ENCODE data around the gene FSTL1.
A peak's percentile ranks its signal among the peaks of the same experiment; 100 is the strongest.

FSTL1 gene, protein sequence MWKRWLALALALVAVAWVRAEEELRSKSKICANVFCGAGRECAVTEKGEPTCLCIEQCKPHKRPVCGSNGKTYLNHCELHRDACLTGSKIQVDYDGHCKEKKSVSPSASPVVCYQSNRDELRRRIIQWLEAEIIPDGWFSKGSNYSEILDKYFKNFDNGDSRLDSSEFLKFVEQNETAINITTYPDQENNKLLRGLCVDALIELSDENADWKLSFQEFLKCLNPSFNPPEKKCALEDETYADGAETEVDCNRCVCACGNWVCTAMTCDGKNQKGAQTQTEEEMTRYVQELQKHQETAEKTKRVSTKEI

DNA sequence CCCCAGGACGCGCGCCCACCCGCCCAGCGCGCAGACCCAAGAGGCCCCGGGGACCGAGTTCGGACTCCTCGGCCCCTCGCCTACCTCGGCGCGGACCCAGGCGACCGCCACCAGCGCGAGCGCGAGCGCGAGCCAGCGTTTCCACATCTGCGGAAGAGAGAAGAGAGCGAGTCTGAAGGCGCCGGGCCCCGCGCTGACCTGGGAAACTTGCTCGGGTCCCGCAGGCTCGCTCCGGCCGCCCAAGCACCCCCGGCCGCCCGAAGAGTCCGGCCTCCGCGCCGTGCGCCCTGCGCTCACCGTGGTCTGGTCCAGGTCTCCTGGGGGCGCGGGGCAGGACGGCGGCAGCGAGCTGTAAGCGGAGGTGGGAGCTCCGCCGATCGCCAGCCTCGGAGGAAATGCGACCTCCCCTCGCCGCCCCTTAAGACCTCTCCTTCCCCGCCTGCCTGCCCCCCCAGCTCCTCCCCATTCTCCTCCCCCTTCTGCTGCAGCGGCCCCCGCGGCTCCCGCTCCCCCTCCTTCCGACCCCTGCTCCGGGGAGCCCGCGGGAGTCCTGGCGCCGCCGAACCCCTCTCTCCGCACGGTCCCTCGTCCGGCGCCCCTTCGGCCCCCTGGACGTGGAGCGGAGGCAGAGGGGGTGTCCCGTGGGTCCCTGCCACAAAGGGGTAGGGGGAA is at the start of gene FSTL1:
Gene FSTL1, minus strand, starts transcription at position 393 of the 672 bp plus-strand sequence. Its CDS starts 246 bp downstream, at position 147.
- peak within 1 kb of the TSS; percentile 32 to 44 for H3K9ac ChIP-seq (ENCODE audit: low read depth in 1 of 2, low read length in 2 of 2)
- H3K36me3 ChIP-seq (ENCODE audit: control insufficient read depth in 1 of 2, insufficient read depth in 2 of 2, low read length in 2 of 2), result no peaks in the 10 kb centered on the region
- H3K4me1 ChIP-seq (ENCODE audit: control insufficient read depth in 1 of 2, insufficient read depth in 2 of 2, low read length in 2 of 2), result no peaks in the 10 kb centered on the region
- peaks cover 35 to 43% of the 10 kb centered on the region in 2 donors for H3K27me3 ChIP-seq (ENCODE audit: control insufficient read depth in 1 of 2, insufficient read depth in 2 of 2, low read length in 2 of 2)
- H3K9me3 ChIP-seq (ENCODE audit: control insufficient read depth in 1 of 2, low read length in 2 of 2), result no peaks in the 10 kb centered on the region
- peak within 1 kb of the TSS; percentile 64 to 68 for H3K4me3 ChIP-seq (ENCODE audit: low read depth in 1 of 2, low read length in 2 of 2)
- H3K27ac ChIP-seq (ENCODE audit: low read depth, low read length), result peak within 1 kb of the TSS; percentile 76

GRCh38 chr3:120498556-120499346 is 48.0 kb upstream of the FSTL1 start:
- no peaks in the 10 kb centered on the region for H3K9me3 ChIP-seq (ENCODE audit: control insufficient read depth in 1 of 2, low read length in 2 of 2)
- no peaks in the 10 kb centered on the region for H3K27me3 ChIP-seq (ENCODE audit: control insufficient read depth in 1 of 2, insufficient read depth in 2 of 2, low read length in 2 of 2)
- H3K27ac ChIP-seq (ENCODE audit: low read depth, low read length), result no peak overlapping the region
- H3K36me3 ChIP-seq (ENCODE audit: control insufficient read depth in 1 of 2, insufficient read depth in 2 of 2, low read length in 2 of 2), result no peaks in the 10 kb centered on the region
- H3K9ac ChIP-seq (ENCODE audit: low read depth in 1 of 2, low read length in 2 of 2), result no peak overlapping the region
- no peaks in the 10 kb centered on the region for H3K4me1 ChIP-seq (ENCODE audit: control insufficient read depth in 1 of 2, insufficient read depth in 2 of 2, low read length in 2 of 2)
- no peak overlapping the region for H3K4me3 ChIP-seq (ENCODE audit: low read depth in 1 of 2, low read length in 2 of 2)

GRCh38 chr3:120497818-120498217 is 47.0 kb upstream of the FSTL1 start:
- Histone ChIP-seq H3K9me3 (ENCODE audit: control insufficient read depth in 1 of 2, low read length in 2 of 2) (no peaks in the 10 kb centered on the region), H3K9ac (ENCODE audit: low read depth in 1 of 2, low read length in 2 of 2) (no peak overlapping the region), H3K4me3 (ENCODE audit: low read depth in 1 of 2, low read length in 2 of 2) (no peak overlapping the region), H3K27me3 (ENCODE audit: control insufficient read depth in 1 of 2, insufficient read depth in 2 of 2, low read length in 2 of 2) (no peaks in the 10 kb centered on the region), H3K36me3 (ENCODE audit: control insufficient read depth in 1 of 2, insufficient read depth in 2 of 2, low read length in 2 of 2) (no peaks in the 10 kb centered on the region), H3K27ac (ENCODE audit: low read depth, low read length) (no peak overlapping the region), H3K4me1 (ENCODE audit: control insufficient read depth in 1 of 2, insufficient read depth in 2 of 2, low read length in 2 of 2) (no peaks in the 10 kb centered on the region)

GRCh38 chr3:120497336-120497735 is 46.5 kb upstream of the FSTL1 start:
- Histone ChIP-seq H3K4me3 (ENCODE audit: low read depth in 1 of 2, low read length in 2 of 2) (no peak overlapping the region), H3K27ac (ENCODE audit: low read depth, low read length) (no peak overlapping the region)

DNA sequence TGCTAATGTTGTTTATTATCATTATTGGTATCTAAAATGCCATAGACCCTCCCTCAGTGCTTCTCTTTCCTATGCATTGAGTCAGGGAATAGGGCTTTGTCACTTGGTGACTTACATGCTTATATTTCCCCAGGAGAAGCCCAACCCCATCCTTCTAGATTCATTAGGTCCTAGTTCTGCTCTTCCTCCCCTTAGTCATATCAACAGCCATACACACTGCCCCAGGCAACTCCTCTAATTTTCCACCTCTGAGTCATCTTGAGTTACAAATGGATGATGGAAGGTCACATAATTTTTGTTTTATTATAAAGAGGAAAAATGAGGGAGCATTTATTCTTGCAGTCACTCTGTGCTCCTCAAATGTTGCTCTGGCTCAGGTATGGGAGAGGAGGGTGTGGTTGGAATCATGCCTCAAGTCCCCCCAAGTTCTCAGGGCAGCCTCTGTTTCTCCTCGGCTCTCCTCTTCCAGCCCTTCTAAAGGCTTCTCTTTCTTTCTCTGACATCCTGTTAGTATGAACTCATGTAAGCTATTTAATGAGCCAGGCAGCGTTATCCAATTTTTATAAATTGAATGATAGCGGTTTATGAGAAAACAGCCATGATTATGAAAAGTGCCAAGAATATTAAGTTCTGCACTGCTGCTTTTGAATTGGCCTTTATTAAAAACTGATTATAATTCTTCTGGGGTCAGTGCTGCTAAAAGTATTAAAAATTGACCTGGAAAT is 45.6 kb upstream of the FSTL1 start:
- Histone ChIP-seq H3K36me3 (ENCODE audit: control insufficient read depth in 1 of 2, insufficient read depth in 2 of 2, low read length in 2 of 2) (no peaks in the 10 kb centered on the region), H3K9me3 (ENCODE audit: control insufficient read depth in 1 of 2, low read length in 2 of 2) (no peaks in the 10 kb centered on the region), H3K4me1 (ENCODE audit: control insufficient read depth in 1 of 2, insufficient read depth in 2 of 2, low read length in 2 of 2) (no peaks in the 10 kb centered on the region), H3K9ac (ENCODE audit: low read depth in 1 of 2, low read length in 2 of 2) (no peak overlapping the region), H3K4me3 (ENCODE audit: low read depth in 1 of 2, low read length in 2 of 2) (no peak overlapping the region), H3K27me3 (ENCODE audit: control insufficient read depth in 1 of 2, insufficient read depth in 2 of 2, low read length in 2 of 2) (no peaks in the 10 kb centered on the region), H3K27ac (ENCODE audit: low read depth, low read length) (no peak overlapping the region)

More at GRCh38 chr3:120497336-120497735, 46.5 kb upstream of the FSTL1 start:
- H3K9ac ChIP-seq (ENCODE audit: low read depth in 1 of 2, low read length in 2 of 2), result no peak overlapping the region
- no peaks in the 10 kb centered on the region for H3K27me3 ChIP-seq (ENCODE audit: control insufficient read depth in 1 of 2, insufficient read depth in 2 of 2, low read length in 2 of 2)
- no peaks in the 10 kb centered on the region for H3K4me1 ChIP-seq (ENCODE audit: control insufficient read depth in 1 of 2, insufficient read depth in 2 of 2, low read length in 2 of 2)
- H3K36me3 ChIP-seq (ENCODE audit: control insufficient read depth in 1 of 2, insufficient read depth in 2 of 2, low read length in 2 of 2), result no peaks in the 10 kb centered on the region
- H3K9me3 ChIP-seq (ENCODE audit: control insufficient read depth in 1 of 2, low read length in 2 of 2), result no peaks in the 10 kb centered on the region

DNA sequence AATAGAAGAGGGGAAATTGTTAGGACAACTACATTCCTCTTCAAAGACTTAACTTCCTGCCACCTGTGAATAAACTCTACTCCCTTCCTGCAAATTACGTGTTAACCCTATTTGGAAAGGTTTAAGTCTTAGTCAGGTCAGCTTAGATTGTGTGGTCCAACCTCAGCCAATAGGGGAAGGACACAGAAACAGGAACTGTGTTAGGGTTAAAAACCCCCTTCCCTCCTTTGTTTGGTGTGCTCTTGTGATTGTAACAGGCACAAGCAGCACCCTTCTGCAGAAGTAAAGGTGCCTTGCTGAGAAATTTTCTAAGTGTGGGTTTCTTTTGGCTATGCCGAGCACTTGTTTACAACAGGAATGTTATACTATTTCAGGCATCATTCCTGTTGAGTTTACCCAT is 45.0 kb upstream of the FSTL1 start:
- H3K4me1 ChIP-seq (ENCODE audit: control insufficient read depth in 1 of 2, insufficient read depth in 2 of 2, low read length in 2 of 2), result no peaks in the 10 kb centered on the region
- H3K27me3 ChIP-seq (ENCODE audit: control insufficient read depth in 1 of 2, insufficient read depth in 2 of 2, low read length in 2 of 2), result no peaks in the 10 kb centered on the region
- H3K27ac ChIP-seq (ENCODE audit: low read depth, low read length), result no peak overlapping the region
- no peaks in the 10 kb centered on the region for H3K36me3 ChIP-seq (ENCODE audit: control insufficient read depth in 1 of 2, insufficient read depth in 2 of 2, low read length in 2 of 2)
- no peaks in the 10 kb centered on the region for H3K9me3 ChIP-seq (ENCODE audit: control insufficient read depth in 1 of 2, low read length in 2 of 2)
- H3K9ac ChIP-seq (ENCODE audit: low read depth in 1 of 2, low read length in 2 of 2), result no peak overlapping the region
- no peak overlapping the region for H3K4me3 ChIP-seq (ENCODE audit: low read depth in 1 of 2, low read length in 2 of 2)

DNA sequence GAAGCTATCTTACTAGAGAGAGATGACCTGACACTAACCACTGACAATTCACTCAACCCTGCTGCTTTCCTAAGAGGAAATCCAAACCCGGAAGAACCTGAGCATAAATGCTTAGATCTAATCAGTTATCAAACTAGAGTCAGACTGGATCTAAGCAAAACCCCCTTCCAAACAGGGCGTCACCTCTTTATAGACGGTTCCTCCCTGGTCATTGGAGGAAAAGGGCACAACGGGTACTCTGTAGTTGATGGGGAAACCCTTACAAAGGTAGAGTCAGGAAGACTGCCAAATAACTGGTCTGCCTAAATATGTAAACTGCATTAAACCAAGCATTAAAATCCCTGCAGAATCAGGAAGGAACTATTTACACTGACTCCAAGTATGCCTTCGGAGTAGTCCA is 41.3 kb upstream of the FSTL1 start:
- H3K9me3 ChIP-seq (ENCODE audit: control insufficient read depth in 1 of 2, low read length in 2 of 2), result no peaks in the 10 kb centered on the region
- H3K27ac ChIP-seq (ENCODE audit: low read depth, low read length), result no peak overlapping the region
- H3K9ac ChIP-seq (ENCODE audit: low read depth in 1 of 2, low read length in 2 of 2), result no peak overlapping the region
- H3K27me3 ChIP-seq (ENCODE audit: control insufficient read depth in 1 of 2, insufficient read depth in 2 of 2, low read length in 2 of 2), result no peaks in the 10 kb centered on the region
- H3K36me3 ChIP-seq (ENCODE audit: control insufficient read depth in 1 of 2, insufficient read depth in 2 of 2, low read length in 2 of 2), result no peaks in the 10 kb centered on the region
- H3K4me1 ChIP-seq (ENCODE audit: control insufficient read depth in 1 of 2, insufficient read depth in 2 of 2, low read length in 2 of 2), result no peaks in the 10 kb centered on the region
- no peak overlapping the region for H3K4me3 ChIP-seq (ENCODE audit: low read depth in 1 of 2, low read length in 2 of 2)

GRCh38 chr3:120489421-120489820 is 38.6 kb upstream of the FSTL1 start:
- Histone ChIP-seq H3K27me3 (ENCODE audit: control insufficient read depth in 1 of 2, insufficient read depth in 2 of 2, low read length in 2 of 2) (no peaks in the 10 kb centered on the region), H3K9ac (ENCODE audit: low read depth in 1 of 2, low read length in 2 of 2) (no peak overlapping the region), H3K9me3 (ENCODE audit: control insufficient read depth in 1 of 2, low read length in 2 of 2) (no peaks in the 10 kb centered on the region), H3K4me1 (ENCODE audit: control insufficient read depth in 1 of 2, insufficient read depth in 2 of 2, low read length in 2 of 2) (no peaks in the 10 kb centered on the region), H3K4me3 (ENCODE audit: low read depth in 1 of 2, low read length in 2 of 2) (no peak overlapping the region), H3K27ac (ENCODE audit: low read depth, low read length) (no peak overlapping the region), H3K36me3 (ENCODE audit: control insufficient read depth in 1 of 2, insufficient read depth in 2 of 2, low read length in 2 of 2) (no peaks in the 10 kb centered on the region)

GRCh38 chr3:120488296-120488695 is 37.5 kb upstream of the FSTL1 start:
- H3K9ac ChIP-seq (ENCODE audit: low read depth in 1 of 2, low read length in 2 of 2), result no peak overlapping the region
- H3K27ac ChIP-seq (ENCODE audit: low read depth, low read length), result no peak overlapping the region
- no peaks in the 10 kb centered on the region for H3K36me3 ChIP-seq (ENCODE audit: control insufficient read depth in 1 of 2, insufficient read depth in 2 of 2, low read length in 2 of 2)
- no peak overlapping the region for H3K4me3 ChIP-seq (ENCODE audit: low read depth in 1 of 2, low read length in 2 of 2)
- H3K27me3 ChIP-seq (ENCODE audit: control insufficient read depth in 1 of 2, insufficient read depth in 2 of 2, low read length in 2 of 2), result no peaks in the 10 kb centered on the region
- no peaks in the 10 kb centered on the region for H3K9me3 ChIP-seq (ENCODE audit: control insufficient read depth in 1 of 2, low read length in 2 of 2)
- no peaks in the 10 kb centered on the region for H3K4me1 ChIP-seq (ENCODE audit: control insufficient read depth in 1 of 2, insufficient read depth in 2 of 2, low read length in 2 of 2)
